AG04450 (cell line): ENCODE results near the gene RNF133. TPM values are rescaled to one million over a fixed set of nuclear protein-coding genes. Genes with fewer than 3 reads are reported as not detected.

Source experiments
- CTCF ChIA-PET: fragments of 300-600, 350-600 bp; formaldehyde crosslinking; extraction: SDS; loops from one replicate; lab custom pipeline; 2022; ENCODE audit warnings: antibody characterized with exemption, inconsistent platforms; lab: Charles Lee
- POLR2A ChIA-PET: fragments of 350-600 bp; formaldehyde crosslinking; extraction: SDS; loops from one replicate; lab custom pipeline; 2021; ENCODE audit warnings: antibody characterized with exemption, inconsistent platforms; lab: Yijun Ruan, JAX
- DNase-seq: peaks from one replicate; pipeline ENCODE4 v3.0.0-alpha.2; 2011; ENCODE audit warnings: low read depth, low spot score
- H3K27ac ChIP-seq: one replicate; pipeline ENCODE4 v1.5.1; 2012; ENCODE audit warnings: low read depth, low read length, control low read depth
- H3K27me3 ChIP-seq: one replicate; pipeline ENCODE4 v1.6.0; 2012; ENCODE audit warnings: low read length; ENCODE audit not compliant: control insufficient read depth, insufficient read depth
- H3K4me3 ChIP-seq: 2 replicates; pipeline ENCODE4 v1.5.1; 2011; ENCODE audit warnings: mild to moderate bottlenecking, low read depth, low read length, control low read depth
- H3K9me3 ChIP-seq: 2 replicates; pipeline ENCODE4 v1.5.1; 2012; ENCODE audit warnings: low read length; ENCODE audit not compliant: control insufficient read depth, insufficient read depth
- polyA plus RNA-seq: library from polyadenylated mRNA; depleted of rRNA; stranded (reverse); fragments of >200 nt; gene quantifications from 2 replicates; pipeline ENCODE4 v1.2.3, GENCODE V29; 2011
- TF ChIP-seq, protein P1 (sequence below): IDR thresholded peaks from 2 replicates; pipeline ENCODE4 v1.5.1; 2011; ENCODE audit warnings: low read depth, low read length, control low read depth, inconsistent platforms

RNF133 gene
- polyA plus RNA-seq, 1 experiment = not detected

DNA sequence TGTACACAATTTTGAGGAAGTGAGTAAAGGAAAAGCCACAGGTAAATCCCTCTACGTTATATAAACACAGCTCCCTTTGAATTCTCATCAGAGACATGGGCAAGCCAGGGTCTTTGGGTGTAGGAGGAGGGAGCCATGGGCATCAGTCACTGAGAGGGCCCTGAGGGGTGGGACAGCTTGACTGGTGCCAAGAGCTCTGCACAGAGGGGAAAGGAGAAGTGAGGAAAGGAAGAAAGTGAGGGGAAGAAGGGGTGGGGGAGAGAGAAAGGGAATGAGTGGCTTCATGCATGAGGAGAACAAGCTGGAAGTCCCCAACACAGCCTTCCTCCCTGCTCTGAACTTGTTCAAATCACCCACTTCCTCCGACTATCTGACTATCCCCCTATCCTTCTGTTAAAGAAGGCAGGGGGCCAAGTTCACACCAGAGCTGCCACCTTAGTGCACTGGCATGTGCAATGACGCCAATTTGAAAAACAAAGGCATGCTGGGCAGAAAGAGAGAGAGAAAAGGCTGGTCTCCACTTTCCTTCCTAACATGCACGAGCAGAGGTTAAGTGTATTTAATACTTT lies 20.2 kb upstream of the RNF133 start:
- no peaks in the 10 kb centered on the region for H3K27me3 ChIP-seq
- H3K9me3 ChIP-seq = peaks cover 6% of the 10 kb centered on the region; the same call in 1 of the 2 replicates
- ChIA-PET POLR2A (no interaction called here), CTCF (no interaction called here)
- no peak overlapping the region for H3K4me3 ChIP-seq
- TF ChIP-seq, protein P1, sequence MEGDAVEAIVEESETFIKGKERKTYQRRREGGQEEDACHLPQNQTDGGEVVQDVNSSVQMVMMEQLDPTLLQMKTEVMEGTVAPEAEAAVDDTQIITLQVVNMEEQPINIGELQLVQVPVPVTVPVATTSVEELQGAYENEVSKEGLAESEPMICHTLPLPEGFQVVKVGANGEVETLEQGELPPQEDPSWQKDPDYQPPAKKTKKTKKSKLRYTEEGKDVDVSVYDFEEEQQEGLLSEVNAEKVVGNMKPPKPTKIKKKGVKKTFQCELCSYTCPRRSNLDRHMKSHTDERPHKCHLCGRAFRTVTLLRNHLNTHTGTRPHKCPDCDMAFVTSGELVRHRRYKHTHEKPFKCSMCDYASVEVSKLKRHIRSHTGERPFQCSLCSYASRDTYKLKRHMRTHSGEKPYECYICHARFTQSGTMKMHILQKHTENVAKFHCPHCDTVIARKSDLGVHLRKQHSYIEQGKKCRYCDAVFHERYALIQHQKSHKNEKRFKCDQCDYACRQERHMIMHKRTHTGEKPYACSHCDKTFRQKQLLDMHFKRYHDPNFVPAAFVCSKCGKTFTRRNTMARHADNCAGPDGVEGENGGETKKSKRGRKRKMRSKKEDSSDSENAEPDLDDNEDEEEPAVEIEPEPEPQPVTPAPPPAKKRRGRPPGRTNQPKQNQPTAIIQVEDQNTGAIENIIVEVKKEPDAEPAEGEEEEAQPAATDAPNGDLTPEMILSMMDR = no peak
- no peak overlapping the region for H3K27ac ChIP-seq
- DNase-seq = no peak

DNA sequence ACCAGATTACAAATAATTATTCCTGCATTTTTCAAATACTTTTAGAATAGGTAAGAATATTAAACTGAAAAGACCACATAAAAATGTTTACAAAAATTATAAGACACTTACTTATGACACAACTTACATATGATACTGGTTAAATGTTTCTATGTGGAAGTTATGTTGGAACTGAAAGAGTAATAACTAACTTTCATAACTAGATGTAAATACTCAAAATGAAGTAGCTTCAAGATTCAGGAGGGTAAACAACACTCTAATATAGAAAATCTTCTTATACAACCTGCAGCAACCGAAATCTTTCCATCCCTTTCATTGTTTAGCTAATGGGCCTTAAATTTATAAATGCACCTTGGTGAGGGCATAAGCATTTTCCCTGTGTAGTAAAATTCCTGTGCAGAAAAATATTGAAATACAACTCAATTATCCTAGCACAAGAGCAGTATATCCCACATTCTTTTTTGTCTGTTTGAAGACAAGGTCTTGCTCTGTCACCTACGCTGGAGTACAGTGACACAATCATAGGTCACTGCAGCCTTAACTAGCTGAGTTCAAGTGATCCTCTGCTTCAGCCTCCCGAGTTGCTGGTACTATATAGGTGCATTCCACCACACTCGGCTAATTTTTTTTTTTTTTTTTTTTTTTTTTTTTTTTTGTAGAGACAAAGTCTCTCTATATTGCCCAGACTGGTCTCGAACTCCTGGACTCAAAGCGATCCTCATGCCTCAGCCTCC lies 18.6 kb upstream of the RNF133 start:
- CTCF ChIA-PET = no interaction called here
- H3K9me3 ChIP-seq = peaks cover 6% of the 10 kb centered on the region; the same call in 1 of the 2 replicates
- H3K4me3 ChIP-seq = no peak overlapping the region
- no peak for DNase-seq
- TF ChIP-seq, protein P1 = no peak
- POLR2A ChIA-PET = no interaction called here
- no peak overlapping the region for H3K27ac ChIP-seq
- no peaks in the 10 kb centered on the region for H3K27me3 ChIP-seq

DNA sequence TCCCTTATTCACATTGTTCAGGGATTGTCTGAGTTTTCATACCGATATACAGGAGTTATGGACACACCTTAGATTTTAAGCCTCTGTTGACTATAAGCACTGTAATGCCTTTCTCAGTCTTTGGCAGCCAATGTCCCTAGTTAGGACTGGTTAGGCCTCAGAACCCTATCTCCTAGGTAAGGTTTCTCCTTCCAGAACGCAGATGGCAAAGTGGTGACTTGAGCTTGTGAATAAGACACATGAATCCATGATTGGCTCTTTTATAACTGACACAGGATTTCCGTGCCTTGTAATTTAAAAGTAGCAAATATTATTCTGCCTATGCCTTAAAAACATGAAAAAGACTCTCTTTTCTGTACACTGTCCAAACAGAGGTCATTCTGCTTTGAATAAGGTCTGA lies 16.3 kb upstream of the RNF133 start:
- POLR2A ChIA-PET = no interaction called here
- no peak overlapping the region for H3K4me3 ChIP-seq
- no peak for DNase-seq
- H3K27ac ChIP-seq = no peak overlapping the region
- CTCF ChIA-PET = no interaction called here
- TF ChIP-seq, protein P1 = no peak
- H3K9me3 ChIP-seq = peaks cover 6% of the 10 kb centered on the region; the same call in 1 of the 2 replicates
- H3K27me3 ChIP-seq = no peaks in the 10 kb centered on the region

DNA sequence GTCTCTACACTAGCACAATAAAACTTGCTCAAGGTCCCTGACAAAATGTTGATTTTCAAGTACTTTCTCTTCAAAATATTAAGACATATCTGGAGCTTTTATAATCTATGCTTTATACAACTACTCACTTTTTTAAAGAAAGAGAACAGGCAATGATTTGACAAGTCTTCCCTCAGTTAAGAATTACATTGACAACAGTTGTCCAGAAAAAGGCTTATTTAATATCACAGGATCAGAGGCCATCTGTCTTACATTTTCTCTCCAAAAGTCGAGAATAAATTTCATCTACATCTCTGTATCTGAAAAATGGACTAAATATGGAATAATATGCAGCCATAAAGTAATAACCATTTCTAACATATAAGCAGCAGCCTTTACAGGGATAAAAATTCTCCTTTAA lies 12.0 kb upstream of the RNF133 start:
- ChIA-PET CTCF (no interaction called here), POLR2A (no interaction called here)
- Histone ChIP-seq H3K4me3 (no peak overlapping the region), H3K27ac (no peak overlapping the region), H3K27me3 (no peaks in the 10 kb centered on the region), H3K9me3 (no peaks in the 10 kb centered on the region)
- DNase-seq = no peak
- TF ChIP-seq, protein P1 = no peak

DNA sequence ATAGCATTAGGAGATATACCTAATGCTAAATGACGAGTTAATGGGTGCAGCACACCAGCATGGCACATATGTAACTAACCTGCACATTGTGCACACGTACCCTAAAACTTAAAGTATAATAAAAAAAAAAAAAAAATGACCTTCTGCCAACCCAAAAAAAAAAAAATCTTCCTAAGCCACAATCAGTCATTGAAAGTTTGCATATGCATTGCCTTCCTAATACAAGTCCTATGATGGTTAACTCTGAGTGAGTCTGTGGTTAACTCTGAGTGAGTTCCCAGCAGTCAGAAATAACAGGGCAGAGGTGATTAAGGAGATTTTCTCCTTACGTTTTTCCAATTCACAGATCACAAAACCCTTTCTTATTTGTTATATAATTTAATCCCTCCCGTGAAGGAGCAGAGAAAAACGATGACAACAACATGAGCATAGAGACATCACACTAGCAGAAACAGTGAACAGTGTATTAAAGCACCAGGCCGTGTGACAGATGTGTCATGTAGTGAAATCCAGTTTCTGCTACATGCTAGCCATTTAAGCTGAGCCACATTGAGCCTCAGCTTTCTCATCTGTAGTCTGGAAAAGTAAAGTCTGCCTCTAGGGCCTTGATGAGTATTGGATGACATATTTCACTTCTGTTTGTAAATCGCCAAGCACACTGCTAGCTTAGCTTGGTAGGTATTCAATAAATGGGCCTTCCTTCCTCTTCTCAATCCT lies 11.2 kb upstream of the RNF133 start:
- Histone ChIP-seq H3K27ac (no peak overlapping the region), H3K4me3 (no peak overlapping the region), H3K27me3 (no peaks in the 10 kb centered on the region), H3K9me3 (no peaks in the 10 kb centered on the region)
- ChIA-PET CTCF (no interaction called here), POLR2A (no interaction called here)
- DNase-seq = no peak
- TF ChIP-seq, protein P1 = no peak
